GM10266 (cell line): ENCODE results near the gene ANKRD12.

Experiments
- DNase-seq: peaks from one replicate; pipeline ENCODE4 v3.0.0; 2012; ENCODE audit errors: extremely low spot score
- CTCF ChIP-seq: IDR thresholded peaks from 2 replicates; pipeline ENCODE4 v1.5.1; 2012; ENCODE audit warnings: mild to moderate bottlenecking, low read depth; ENCODE audit not compliant: control insufficient read depth, insufficient read depth; ENCODE audit errors: missing control alignments

Gene ANKRD12

GRCh38 chr18:9275890-9276289 lies 139.3 kb downstream of the ANKRD12 start:
- DNase-seq = no peak
- no peak for TF ChIP-seq CTCF

- DNase-seq = no peak
- TF ChIP-seq CTCF = no peak
These were observed 141.4 kb downstream of the ANKRD12 start for GRCh38 chr18:9278028-9278427.

GRCh38 chr18:9280849-9281248 lies 144.3 kb downstream of the ANKRD12 start:
- DNase-seq = no peak
- no peak for TF ChIP-seq CTCF

- DNase-seq = no peak
- TF ChIP-seq CTCF = no peak
These were observed 145.2 kb downstream of the ANKRD12 start for GRCh38 chr18:9281780-9282179.

- no peak for TF ChIP-seq CTCF
These were observed 147.2 kb downstream of the ANKRD12 start for GRCh38 chr18:9283791-9284190.

GRCh38 chr18:9285604-9286003 lies 149.0 kb downstream of the ANKRD12 start:
- no peak for TF ChIP-seq CTCF
- DNase-seq = no peak

More at GRCh38 chr18:9283791-9284190, 147.2 kb downstream of the ANKRD12 start:
- DNase-seq = no peak

GRCh38 chr18:9287036-9287435 lies 150.5 kb downstream of the ANKRD12 start:
- DNase-seq = no peak
- TF ChIP-seq CTCF = no peak

- no peak for TF ChIP-seq CTCF
- no peak for DNase-seq
These were observed 153.1 kb downstream of the ANKRD12 start for GRCh38 chr18:9289698-9290097.
